Bone marrow (tissue), 2 donors: ENCODE data around the gene TRAK1.

Source experiments
- DNase-seq, 2 donors: peaks; one replicate each; lab custom pipeline; 2025; lab: John Stamatoyannopoulos, UW

TRAK1 gene

DNA sequence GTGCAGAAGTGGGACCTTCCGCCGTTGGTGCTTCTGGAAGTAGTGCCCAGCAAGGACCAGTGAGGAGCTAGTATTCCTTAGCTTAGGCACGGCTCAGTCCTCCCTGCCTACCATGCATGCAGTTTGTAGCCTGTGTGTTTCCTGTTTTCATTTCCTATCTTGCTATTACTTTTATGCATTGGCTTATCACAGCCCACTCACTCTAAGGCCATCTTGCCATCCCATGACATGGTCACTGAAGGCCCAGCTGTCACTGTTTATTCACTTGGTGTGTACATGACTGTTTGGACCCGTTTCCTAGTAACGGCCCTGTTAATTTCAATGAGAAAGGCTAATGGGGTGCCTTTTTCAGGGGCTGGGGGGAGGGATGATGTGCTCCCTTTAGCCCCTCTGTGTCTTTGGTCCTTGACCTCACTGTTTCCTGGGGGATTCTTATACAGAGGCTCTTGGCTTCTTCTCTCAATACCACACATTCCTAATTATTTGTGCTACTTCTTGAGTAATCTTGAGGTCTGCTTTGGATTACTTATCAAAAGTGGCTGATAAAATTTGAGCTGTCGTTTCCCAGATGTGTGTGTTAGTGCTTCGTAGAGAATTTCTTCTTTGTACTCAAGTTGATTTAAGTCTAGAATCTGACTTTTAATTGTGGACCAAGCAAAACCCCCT, 24.5 kb upstream of the TRAK1 start:
- DNase-seq = peak in 1 of 2 donors; percentile 14

- DNase-seq = no peak
Observed at GRCh38 chr3:42067326-42067725, 23.8 kb upstream of the TRAK1 start.

- DNase-seq = no peak
Observed at GRCh38 chr3:42068303-42069088, 22.7 kb upstream of the TRAK1 start.

GRCh38 chr3:42070089-42070488, 21.1 kb upstream of the TRAK1 start:
- no peak for DNase-seq

- no peak for DNase-seq
Observed at GRCh38 chr3:42070524-42070923, 20.6 kb upstream of the TRAK1 start.

GRCh38 chr3:42071904-42072812, 19.0 kb upstream of the TRAK1 start:
- DNase-seq = peak in 1 of 2 donors; percentile 68

DNA sequence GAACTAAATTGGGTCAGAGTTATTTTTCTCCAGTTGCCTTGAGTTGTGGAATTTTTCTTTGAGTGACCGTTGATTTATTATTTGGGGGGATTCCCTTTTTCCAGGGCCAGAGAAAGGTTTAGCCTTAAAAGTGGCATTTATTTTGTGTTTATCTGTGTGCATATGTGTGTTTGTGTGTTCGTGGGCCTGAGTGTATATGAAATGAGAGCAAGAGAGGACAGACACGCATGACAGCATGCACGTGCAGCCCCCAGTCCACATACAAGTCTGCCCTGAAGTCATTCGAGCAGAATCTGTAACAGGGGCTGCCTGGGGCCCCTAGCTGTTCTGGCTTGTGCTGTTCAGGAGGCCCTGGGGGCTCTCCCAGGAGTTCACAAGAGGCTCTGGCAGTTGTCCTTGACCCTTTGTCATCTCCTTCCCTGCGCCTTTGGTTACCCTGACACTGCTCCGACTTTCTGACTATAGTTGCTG, 18.3 kb upstream of the TRAK1 start:
- DNase-seq = no peak

DNA sequence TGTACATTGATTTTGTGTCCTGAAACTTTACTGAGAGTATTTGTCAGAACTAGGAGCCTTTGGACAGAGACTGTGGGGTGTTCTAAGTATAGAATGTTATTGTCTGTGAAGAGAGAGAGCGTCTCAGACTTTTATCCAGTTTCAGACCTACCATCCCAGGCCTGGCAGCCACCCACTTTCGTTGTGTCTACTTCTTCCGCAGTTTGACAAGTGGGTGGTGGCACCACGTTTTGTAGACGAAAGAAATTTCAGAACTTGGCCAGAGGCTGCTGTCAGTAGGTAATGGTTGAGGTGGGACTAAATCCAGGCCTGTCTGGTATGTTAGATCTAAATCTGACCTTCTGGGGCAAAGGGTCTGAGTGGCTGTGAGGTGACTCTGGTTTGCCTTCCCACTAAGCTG, 13.4 kb upstream of the TRAK1 start:
- DNase-seq = no peak

DNA sequence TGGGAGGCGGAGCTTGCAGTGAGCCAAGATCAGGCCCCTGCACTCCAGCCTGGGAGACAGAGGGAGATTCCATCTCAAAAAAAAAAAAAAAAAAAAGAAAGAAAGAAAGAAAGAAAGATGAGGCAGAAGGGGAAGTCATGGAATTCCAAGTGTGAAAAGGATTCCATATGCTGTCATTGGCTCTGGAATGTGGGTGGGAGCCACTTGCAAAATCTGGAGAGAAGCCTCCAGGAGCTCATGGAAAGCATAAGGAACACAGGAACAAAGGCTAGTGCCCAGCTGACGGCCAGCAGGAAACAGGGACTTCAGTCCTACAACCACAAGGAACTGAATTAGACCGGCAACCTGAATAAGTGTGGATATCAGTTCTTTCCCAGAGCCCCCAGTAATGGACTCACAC, 12.5 kb upstream of the TRAK1 start:
- no peak for DNase-seq

DNA sequence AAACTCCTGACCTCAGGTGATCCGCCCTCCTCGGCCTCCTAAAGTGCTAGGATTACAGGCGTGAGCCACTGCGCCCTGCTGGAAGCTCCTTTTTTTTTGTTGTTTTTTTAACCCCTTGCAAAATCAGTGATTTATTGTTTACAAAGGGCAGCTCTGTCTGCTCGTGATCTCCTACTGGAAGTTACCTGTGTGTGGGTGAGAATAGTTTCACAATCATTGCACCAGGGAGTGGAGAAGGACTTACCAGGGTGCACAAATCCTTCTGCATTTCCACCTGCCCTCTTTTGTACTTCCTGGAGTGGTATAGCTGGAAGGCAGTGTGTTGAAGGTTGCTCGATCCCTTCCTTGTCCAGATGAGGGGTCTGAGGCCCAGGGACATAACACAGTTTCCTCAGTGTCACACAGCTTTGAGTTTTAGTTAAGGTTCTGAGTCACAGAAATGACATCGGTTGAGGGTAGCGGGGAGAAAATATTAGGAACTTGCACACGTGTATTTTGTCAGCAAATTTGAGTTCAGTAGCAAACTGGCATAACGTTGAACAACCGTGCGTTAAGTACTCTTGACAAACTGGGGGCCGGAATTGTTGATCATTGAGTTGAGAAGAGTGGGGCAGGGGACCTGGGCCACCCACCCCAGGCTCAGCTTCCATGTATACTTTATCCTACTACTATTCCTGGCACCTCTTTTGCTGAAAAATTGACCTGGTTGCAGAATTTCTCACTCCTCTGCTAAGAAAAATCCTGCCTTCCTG, 11.3 kb upstream of the TRAK1 start:
- no peak for DNase-seq

DNA sequence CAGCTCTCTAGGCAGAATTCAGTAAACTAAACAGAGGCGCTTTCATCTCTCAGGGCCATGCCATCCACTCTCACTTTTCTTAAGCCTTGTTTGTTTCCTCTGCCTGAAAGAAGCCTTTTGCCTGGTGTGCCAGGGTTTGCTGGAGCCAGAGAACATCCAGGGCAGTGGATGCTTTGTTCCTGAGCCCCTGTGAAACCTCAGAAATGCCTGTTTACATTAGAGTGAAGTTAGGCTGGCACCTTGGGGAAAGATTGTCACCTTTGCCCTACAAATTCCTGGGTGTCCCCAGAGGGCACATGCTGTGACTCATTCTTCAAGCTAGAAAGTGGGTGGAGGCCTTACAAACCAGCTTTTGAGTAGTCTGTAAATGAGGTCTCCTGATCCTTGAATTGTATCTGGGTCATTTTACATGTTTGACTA, 10.7 kb upstream of the TRAK1 start:
- no peak for DNase-seq

GRCh38 chr3:42081838-42082473, 9.2 kb upstream of the TRAK1 start:
- no peak for DNase-seq

GRCh38 chr3:42084586-42084985, 6.6 kb upstream of the TRAK1 start:
- no peak for DNase-seq

DNA sequence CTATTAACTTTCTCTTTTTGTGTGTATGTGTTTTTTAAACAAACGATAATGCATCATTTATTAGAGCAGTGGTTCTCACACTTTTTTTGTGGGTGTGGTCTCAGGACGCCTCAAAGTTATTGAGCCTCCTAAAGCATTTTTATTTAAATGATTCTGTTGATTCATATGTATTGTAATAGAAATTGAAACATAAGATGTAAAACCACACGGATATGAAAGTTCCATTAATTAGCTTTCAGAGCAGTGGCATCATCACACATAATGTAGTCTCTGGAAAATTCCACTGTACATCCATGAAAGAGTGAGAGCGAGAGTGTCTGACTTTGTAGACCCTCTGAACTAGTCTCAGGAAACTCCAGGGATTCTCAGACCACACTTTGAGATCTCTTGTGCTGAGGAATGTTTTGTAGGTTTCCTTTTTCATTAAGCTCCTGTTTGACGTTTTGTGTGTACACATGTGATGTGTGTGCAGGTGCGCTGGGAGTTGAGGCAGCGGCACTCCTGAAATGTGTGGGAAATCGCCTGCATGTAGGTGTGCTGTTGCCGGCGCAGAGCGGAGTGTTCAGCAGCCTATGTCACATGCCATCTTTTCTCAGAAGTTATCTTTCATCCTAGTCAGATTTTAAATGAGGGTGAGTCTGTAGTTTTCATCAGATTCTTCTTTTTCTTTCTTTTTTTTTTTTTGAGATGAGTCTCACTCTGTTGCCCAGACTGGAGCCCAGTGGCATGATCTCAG, 5.3 kb upstream of the TRAK1 start:
- DNase-seq = no peak

- no peak for DNase-seq
Observed at GRCh38 chr3:42088803-42089530, 2.2 kb upstream of the TRAK1 start.

DNA sequence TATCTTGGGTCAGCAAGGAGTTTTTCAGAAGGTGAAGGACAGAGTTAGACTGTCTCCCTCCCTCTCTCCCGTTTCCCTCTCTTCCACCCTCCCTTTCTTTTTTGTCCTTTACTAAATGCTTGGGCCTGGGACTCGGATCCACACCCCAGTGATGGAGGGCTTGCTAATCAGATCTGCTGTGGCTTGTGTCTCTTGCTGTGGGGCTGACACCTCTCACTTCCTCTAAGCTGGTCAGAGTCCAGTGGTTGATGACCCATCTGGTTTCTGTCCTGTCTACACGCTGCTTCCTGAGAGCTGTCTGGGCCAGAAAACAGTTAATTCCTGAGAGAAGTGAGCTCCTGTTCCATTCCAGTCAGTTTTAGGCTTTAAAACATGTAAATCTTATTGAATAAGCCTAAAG, 849 bp downstream of the TRAK1 start:
- DNase-seq = no peak

DNA sequence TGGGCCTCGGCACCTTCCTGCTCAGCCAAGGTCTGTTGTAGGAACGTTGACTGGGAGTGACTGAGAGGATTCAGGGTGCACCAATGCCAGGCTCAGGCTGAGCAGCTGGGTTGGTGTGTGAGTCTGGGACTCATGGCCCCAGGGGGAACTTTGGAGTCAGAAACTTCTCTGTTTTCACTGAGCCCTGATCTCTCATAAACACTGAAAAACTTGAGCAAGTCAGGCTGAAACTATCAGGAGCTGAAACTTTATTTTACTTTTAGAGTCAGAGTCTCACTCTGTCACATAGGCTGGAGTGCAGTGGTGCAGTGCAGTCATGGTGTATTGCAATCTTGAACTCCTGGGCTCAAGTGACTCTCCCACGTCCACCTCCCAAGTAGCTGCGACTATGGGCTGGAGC, 3.0 kb downstream of the TRAK1 start:
- no peak for DNase-seq

- DNase-seq = no peak
Observed at GRCh38 chr3:42094691-42095391, 3.7 kb downstream of the TRAK1 start.

DNA sequence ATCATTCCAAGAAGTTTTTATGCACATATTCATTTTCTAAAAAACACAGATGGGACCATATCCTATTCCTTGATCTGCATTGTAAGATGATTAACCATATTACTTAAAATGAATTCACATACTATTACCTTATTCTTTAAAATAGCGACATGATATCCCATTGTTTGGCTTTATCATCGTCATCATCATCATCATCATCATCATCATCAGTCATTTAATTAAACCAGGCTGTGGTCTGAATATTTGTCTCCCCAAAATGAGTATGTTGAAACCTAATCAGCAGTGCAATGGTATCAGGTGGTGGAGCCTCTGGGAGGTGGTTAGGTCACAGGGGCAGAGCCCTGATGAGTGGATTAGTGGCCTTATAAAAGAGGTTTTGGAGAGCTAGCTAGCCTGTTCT, 4.4 kb downstream of the TRAK1 start:
- no peak for DNase-seq
